PC-3 (cell line): ENCODE data around the gene NIN.

Experiments
- CTCF ChIP-seq: fragments of 300-600 bp; sonication (generic); conservative IDR thresholded peaks from 2 replicates; pipeline ENCODE4 v1.5.1; 2017; ENCODE audit warnings: antibody characterized with exemption, low read depth, mild to moderate bottlenecking, low read length
- EZH2 ChIP-seq: fragments of 300-600 bp; sonication (generic); IDR thresholded peaks from one replicate; pipeline ENCODE4 v1.6.1; 2017; ENCODE audit warnings: antibody characterized with exemption, mild to moderate bottlenecking, low read length; ENCODE audit not compliant: unreplicated experiment
- EZH2phosphoT487 ChIP-seq: fragments of 300-600 bp; sonication (generic); IDR thresholded peaks from 2 replicates; pipeline ENCODE4 v1.6.1; 2018; ENCODE audit warnings: mild to moderate bottlenecking, antibody characterized with exemption, low read length, borderline replicate concordance

GRCh38 chr14:50837850-50838470 is 7.0 kb upstream of the NIN start:
- no peak for TF ChIP-seq CTCF
- TF ChIP-seq EZH2 = no peak
- TF ChIP-seq EZH2phosphoT487 = no peak
